Measurements from ENCODE around the gene RABGAP1.

RABGAP1 gene

DNA sequence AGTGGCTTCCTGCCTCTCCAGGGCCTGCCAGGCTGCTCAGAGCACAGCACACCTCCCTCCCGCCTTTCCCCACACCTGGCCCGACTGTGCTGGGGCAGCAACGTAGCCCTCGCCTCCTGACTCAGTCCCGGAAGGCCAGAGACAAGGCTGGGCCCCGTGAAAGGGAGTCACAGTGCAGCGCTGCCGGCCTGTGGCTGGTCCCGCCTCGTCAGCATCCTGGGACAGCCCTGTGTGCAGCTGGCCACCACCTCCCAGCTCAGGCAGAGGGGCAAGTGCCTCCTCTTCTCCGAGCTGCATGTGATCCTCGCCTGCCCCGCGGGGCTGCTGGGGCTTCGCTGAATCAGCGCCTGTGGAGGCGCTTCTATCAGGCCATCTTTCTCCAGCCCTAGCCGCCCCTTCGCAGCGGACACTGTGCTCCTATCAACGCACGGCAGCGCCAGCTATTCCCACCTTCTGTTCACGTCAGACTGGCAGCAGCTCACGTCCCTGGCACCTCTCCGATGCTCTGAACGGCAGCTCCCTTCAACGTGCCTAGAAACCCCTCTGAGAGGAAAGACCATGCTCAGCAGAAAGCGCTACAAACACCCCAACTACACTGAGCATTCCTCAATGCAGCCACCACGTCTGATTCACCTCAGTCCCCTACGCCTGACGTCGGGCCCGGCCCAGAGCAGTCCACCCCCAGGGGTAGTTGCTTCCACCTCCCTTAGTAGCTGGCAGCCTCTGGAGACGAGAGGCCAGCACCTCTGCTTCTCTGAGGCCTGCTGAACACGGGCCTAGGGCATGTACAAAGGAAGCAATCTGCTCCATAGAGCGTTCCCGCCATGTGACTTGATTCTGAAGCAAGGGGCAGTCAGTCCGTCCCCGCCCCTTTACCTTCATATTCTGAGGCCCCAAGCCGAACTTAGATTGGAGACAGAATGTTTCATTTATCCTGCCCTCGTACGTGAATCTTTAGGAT lies 171.5 kb downstream of the RABGAP1 start:
- no peak for DNase-seq (ENCODE audit: low read depth)

DNA sequence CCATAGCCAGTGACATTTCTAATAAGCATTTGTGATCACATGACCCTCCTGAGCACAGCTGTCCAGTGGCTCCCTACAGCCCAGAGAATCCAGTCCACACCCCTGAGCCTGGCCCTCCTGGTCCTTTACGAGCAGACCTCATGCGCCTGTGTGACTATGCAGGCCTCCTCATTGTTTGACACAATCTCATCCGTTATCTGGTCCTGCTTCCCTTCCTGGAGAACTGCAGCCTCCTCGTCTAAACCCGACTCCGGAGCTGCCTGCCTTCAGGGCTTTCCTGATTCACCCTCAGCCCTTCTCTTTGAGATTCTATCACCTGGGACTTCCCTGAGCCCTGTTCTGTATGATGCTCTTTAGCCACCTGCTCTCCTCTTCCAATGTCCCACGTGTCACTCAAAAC lies 172.4 kb downstream of the RABGAP1 start:
- no peak for DNase-seq (ENCODE audit: low read depth)

DNA sequence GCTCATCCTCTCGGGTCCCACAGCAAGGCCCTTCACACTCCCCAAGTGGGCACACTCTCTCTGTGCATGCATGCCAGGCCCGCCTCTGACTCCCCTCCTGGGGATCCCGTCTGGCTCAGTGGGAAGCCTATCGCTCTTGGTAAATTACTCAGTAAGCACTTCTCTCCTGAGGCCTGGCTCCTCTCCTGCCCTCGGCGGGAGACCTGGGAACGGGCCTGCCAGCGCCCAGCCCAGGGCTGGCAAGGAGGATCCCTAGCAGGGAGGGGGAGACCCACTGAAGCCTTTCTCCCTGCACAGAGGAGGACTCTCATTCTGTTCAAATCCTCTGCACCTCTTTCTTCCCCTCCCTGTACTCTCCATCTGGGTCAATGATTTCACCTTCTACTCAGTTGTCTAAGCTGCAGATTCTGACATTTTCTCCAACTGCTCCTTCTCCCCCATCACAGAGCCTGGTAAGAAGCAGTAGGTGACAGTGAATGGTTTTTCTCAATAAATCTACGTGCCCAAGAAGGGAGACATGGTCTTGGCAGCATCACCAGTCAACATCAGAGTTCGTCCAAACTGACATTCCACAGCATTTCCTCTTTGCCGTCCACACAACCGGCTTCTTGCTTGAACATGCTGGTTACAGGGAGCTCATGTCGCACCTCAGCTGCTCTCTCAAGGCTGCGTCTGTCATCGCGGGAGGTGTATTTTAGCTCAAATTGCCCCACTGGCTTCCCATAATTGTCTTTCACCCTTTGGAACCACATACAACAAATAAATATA lies 174.5 kb downstream of the RABGAP1 start:
- DNase-seq (ENCODE audit: low read depth): no peak

DNA sequence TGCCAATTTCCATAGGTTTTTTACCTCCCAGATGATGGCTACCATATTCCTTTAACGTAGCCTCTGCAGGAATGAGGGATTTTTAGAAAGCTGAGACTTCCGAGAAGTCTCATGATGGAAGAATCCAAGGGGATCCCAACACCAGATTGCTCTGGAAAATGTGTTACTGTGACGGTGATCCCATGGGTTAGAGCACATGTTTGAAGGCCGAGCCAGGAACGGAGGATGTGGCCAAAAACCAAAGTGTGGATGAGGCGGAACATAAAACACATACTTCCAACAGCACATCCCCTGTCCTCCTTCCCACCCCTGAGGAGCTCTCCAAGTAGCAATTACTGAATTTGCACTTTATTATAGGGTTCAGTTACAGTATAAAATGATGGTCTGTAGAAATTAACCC lies 175.2 kb downstream of the RABGAP1 start:
- DNase-seq (ENCODE audit: low read depth): no peak

DNA sequence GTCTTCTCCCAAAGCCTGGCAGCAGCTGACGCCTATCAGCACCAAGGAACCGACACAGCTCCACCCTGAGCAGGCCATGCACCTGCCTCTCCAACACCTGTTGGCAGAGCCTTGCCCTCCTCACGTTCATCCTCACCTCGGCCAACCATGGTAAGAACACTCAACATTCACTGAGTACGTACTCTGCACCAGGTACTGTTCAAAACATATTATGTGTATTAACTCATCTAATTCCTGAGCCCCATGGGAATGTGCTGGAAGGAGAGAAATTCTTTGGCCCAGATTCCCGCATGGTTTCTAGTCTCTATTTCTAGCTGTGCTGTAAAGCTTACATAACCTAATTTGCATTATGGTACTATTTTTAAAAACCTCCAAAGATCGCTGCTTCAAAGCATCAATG lies 178.7 kb downstream of the RABGAP1 start:
- no peak for DNase-seq (ENCODE audit: low read depth)

DNA sequence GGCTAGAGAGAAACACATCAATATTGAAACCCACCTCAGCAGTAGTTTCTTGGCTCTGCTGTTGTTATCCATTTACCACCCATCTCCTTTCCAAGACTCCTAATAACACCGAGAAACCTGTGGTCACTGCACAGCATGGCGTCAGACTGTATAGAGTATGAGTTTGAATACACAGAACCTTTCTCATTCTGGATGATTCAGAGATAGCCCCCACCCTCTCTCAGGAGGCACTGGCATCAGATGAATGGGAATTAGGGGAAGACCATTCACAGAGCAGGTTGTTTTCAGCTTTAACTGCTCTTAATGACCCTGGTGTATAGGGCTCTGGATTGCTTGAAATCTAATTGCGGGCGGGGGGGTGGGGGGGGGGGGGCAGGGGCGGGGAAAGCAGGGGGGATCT lies 179.3 kb downstream of the RABGAP1 start:
- no peak for DNase-seq (ENCODE audit: low read depth)

DNA sequence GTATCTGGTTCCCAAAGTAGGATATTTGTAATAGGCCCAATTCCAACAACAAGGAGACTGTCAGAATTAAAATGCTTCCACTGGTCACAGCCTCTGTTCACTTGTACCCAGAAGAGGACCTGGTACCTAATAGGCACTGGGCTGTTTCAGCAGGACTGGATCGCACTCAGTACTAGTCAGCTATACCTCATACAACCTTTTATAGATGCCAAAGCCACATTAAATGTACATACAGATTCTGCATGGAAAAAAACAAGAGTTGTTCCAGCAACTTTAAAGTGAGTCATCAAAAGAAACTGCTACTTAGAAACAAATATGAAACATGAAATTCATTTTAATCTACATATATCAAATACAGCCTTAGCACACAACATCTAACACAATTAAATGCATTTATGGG lies 180.1 kb downstream of the RABGAP1 start:
- no peak for DNase-seq (ENCODE audit: low read depth)

DNA sequence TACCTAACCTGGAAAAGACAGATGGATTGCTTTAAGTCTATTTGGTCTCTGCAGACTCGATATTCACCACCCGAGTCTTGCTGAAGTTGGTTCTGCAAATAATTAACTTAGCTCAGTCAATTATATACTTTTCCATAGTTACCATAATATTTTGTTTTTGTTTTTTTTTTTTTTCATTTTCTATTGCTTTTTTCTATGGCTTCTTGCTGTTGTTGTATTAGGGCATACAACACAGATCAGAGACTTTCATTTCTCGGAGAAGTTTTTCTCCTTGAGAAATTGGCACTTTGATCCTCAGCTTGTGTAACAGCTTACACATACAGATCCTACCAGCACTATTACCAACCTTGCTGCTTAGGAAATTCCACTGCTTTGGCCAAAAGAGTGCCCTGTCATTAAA lies 180.6 kb downstream of the RABGAP1 start:
- DNase-seq (ENCODE audit: low read depth): no peak

DNA sequence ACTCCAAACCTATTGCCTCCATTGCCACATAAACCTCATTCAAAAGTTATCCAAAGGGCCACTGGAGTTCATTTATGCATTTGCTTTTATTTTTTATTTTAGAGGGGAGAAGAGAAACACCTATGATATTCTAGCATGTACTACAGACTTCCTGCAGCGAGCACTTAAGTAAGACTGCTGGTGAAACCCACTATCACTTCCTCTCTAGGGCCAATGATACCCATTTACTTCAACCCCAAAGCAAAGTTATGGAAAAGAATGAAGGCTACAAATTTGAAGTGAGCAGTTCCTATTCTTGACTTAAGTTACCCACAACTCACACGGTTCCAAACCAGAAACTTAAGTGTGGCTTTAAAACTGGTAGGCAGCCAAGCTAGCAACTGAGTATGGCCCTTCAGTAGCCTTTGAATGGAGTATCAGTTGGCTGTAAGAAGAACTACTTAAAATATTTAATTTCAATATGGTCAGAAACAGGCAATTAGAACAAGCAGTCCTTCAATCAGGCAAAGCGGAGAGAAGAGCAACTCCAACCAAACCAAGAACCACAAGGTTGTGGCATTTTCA lies 186.8 kb downstream of the RABGAP1 start:
- DNase-seq (ENCODE audit: low read depth): no peak

DNA sequence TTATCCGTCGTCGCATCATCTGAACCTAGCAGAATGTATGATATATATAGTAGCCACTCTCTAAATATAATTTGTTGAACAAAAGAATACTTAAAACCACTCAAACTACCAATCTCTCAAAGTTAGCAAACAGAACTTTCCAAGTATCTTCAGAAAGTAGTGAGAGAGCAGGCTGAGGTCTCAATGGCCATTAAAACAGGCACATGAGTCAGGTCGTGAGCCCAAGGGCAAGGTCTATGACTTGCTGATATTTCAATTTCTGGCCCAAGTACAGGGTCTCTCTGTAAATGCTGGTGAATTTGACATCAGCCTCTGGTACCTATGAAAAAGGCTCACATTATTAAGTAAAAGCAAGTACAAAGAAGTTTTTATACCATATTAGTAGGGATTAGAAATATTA lies 187.8 kb downstream of the RABGAP1 start:
- no peak for DNase-seq (ENCODE audit: low read depth)

DNA sequence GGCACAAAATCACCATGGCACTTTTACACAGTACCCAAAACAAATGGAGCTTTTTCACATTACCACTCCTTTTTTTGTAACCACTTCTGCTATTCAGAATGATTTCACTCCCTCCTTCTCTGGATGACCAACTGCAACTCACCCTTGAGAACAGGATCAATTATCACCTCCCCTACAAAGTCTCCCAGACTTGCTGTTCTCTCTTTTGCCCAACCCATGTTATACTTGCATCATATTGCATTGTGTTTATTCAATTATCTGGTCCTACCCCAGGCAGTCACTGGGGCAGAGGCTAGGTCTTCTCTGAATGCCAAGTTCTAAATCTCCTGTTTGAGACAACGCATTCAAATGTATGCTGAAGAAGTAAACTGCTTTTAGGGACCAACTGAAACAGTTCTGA lies 188.6 kb downstream of the RABGAP1 start:
- DNase-seq (ENCODE audit: low read depth): no peak

DNA sequence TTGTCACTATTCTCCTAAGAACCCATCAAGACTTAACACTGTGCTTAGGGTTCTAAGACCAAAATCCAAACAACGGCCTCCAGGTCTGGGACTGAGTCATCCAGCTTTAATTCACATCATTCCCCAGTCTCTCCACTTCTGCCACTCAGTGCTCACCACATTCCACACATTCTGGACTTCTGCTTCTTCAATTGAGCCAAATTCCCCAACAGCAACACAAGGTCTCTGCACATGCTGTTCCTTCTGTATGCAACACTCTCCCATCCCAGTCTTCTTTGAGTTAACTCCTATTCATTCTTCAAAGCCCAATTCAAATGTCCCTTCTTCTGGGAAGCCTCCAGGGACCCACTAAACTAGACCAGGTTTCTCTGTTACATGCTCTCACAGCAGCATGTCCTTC lies 190.4 kb downstream of the RABGAP1 start:
- DNase-seq (ENCODE audit: low read depth): no peak

DNA sequence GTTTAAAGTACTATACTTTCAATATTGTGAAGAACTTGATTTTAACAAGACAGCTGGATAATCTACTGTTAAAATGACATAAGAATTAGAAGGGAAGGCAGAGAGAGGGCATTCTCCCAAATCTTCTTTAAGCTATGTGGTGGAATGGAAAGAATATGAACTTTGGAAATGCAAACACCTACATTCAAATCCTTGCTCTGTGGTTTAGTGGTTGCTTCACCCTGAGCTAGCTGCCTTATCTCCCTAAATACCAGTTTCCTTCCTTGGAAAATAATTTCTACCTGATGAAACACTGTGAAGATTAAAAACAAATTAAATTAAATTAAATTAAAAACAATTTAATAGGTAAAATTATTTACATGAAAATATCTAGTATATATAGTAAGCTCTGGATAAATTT lies 191.2 kb downstream of the RABGAP1 start:
- DNase-seq (ENCODE audit: low read depth): no peak

DNA sequence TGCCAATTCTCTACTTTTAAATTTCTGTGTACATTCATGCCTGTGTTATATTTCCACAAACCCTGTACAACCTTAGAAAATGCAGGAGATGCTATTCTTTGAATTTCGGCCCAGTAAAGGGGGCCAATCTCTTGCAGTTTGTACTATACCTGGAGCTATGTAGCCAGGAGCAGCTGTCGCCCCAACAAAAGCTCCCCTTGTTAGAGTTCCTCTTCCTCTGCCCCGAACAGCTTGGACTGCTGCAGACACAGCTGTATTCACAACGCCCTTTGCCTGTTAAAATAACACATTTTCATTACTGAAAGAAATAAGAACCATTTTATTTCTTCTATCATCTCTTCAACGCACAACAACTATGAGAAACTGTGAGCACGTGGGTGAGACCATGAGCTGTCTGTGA lies 191.9 kb downstream of the RABGAP1 start:
- no peak for DNase-seq (ENCODE audit: low read depth)

DNA sequence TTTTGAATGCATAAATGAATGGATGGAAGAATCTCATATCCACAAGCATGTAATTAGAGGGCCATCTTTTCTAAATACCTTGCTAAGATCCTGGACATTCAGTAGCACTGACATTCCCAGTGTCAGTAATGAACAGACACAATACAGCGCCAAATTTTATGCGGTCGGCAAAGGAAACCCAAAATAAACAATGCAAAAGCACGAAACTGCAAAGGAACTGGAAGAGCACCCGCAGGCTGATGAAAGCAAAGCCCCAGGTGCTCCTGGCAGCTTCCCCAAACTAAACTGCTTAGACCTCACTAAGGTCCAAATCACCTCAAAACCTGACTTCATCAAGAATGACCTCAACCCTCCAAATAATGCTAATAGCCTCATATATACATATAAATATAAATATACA lies 194.6 kb downstream of the RABGAP1 start:
- no peak for DNase-seq (ENCODE audit: low read depth)

DNA sequence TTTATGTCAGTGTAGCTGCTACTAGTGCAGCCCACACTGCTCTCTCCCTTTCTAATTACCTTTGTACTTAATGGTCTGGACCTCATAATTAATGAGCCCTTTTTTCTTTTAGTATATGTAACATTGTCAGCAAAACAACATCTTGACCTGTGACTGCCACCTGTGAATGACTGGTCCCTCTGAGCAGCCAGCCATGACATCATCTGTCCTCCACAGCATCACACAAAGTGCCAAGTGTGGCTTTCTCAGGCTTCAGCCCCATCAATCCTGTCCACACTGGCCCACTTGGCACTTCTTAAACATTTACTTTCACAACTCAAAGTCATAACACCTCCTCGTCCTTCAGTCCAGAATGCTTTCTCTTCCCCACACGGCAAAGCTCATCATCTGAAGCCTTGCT lies 197.3 kb downstream of the RABGAP1 start:
- no peak for DNase-seq (ENCODE audit: low read depth)

DNA sequence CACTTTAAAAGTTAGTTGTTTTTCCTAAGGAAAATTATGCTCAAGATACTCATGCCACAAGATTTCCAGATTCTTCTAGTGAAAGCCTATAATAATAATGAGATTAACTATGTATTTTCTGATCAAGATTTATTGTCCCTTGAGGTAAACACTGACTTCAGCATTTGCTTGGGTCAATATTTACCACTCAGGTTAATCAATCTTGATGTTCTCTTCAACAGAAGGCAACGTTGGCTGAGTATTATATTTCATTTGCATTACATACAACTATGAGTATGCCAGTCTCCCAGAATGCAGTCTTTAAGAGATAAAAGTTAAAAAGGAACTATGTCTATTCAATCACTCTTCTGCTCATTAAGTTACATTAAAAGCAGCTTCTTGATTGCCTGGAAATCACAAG lies 208.2 kb downstream of the RABGAP1 start:
- DNase-seq (ENCODE audit: low read depth): no peak

DNA sequence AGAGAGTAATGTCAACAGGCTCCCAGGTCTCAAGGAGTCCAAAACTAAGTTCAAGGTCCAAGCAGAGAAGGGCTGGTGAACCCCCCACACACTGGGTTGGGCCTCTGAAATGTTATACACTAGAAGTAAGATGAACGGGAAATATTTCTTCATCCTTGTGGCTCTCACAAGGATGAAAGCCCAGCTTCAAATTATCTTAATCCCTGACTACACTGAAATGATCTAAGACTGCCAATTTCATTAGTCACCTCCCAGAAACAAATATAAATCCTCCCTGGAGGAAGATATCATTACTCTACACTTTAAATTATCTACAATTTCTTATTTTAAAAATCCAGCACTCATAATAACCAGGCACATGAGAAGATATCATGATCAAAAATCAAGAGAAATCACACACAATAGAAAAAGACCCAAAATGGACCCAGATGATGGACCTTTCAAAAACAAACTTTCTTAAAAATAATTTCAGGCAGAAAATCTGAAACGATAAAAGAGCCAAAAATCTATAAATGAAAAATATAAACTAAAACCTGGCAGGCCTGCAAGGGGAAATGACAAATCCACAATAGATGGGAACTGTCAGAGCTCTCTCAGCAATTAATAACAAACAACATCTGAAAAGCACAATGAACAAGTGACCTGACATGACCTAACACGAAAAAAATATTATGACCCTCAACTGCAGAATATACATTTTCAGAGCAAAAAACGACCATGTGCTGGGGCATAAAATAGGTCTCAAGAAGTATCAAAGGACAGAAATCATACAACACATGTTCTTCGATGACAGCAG lies 210.1 kb downstream of the RABGAP1 start:
- DNase-seq (ENCODE audit: low read depth): no peak
